GM08714 (cell line): ENCODE measurements around the gene ECHDC3.

Experiments
- H3K4me3 ChIP-seq: fragments of 200-500 bp; sonication (Bioruptor generic); 2 replicates; pipeline ENCODE4 v1.5.1; 2014; ENCODE audit warnings: mild to moderate bottlenecking, low read length, inconsistent platforms
- ZNF274 ChIP-seq: IDR thresholded peaks from 2 replicates; pipeline ENCODE4 v1.6.1; 2012; ENCODE audit warnings: mild to moderate bottlenecking, low read depth, low read length

The ECHDC3 gene

DNA sequence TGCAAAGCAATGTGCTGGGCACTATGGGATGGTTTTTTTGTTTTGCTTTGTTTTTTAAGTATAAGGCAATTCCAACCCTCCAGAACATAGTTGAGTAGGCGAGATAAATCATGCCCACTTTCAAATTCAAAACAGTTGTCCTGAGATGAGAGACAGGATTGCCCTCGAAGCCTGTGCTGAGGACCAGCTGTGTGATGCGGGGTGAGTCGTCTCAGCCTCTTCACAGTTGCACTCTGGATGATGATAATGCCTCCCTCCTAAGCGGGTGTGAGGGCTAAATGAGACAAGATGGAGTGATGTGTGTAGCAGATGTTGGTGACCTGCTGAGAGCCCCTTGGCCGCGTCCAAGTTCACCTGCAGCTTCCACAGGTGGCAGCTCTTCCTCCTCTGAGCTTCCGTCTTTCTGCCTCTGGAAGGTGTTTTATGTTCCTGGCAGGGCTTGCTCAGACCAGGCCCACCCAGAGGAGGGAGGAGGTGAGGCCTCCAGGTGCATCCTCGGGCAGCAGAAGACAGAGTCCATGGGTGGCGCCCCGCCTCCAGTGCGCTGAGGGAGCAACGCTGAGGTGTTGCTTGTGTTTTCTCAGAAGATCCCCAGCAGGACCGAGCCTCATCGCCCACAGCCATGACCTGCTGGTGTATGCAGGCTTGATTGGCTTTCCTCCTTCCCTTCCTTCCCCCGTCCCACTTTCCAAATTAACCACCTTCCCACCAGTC lies 30.6 kb downstream of the ECHDC3 start:
- H3K4me3 ChIP-seq: no peak overlapping the region
- TF ChIP-seq ZNF274: no peak

DNA sequence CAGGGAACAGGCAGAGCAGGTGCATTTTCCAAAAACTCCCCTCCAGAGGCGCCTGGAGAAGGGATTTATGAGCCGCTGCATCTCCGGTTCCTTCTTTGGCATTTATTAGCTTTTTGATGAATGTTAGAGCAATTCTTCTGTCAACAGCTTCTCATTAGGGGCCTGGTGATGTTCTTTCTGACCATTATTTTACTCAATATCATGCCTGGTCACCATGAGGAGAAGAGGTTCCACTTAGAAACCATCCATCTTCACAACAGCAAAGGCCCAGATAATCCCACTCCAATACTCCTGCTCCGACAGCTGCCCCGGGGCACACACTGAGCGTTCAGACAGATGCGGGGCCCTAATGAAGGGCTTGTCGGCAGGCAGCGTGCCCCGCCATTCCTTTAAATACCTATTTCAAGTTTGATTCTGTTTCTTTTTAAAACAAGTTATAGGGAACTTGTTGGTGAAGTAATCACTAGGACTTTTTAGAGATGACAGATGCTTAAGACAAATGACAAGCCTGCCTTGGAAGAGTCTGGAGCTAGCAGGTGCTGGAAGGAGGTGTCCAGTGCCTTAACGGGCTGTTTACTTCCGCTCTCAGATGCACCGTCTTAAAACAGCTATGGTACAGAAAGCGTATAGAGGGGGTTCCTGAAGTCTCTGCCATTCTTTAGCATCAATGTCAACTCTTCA lies 31.7 kb downstream of the ECHDC3 start:
- H3K4me3 ChIP-seq: no peak overlapping the region
- TF ChIP-seq ZNF274: no peak

DNA sequence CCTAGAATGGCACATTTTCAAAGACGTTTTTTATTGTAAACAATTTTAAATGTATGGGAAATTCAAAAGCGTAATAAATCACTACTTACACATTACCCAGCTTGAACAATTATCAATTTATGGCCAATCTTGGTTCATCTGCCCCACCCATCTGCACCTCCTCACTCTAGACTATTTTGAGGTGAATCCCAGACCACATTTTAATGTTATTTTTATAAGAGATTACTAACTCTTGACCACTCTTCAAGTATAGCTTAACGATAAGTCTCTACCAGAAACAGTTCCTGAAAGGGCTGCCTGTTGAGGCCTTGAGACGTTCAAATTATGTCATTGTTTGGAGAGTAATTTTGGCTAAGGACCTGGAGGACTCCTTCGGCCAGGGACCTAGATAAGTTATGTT lies 33.2 kb downstream of the ECHDC3 start:
- no peak for TF ChIP-seq ZNF274

DNA sequence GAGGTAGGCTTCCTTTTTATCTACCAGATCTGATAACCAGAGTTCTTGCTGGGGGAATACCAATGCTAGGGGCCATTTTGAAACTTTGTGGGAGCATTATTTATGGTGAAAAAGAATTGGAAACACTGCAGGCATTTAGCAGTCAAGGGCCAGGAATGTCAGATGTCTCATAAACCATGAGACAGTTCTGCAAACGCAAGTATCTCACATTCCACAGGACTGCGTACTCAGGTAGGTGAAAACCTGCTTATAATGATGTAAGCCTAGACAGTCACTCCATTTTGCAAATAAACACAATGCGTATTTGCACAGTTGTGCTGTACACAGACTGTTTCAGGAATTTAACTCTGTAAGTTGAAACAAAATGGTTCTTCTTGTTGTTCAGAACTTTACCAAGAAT lies 33.9 kb downstream of the ECHDC3 start:
- H3K4me3 ChIP-seq: no peak overlapping the region
- no peak for TF ChIP-seq ZNF274

More for the DNA sequence above, 33.2 kb downstream of the ECHDC3 start:
- no peak overlapping the region for H3K4me3 ChIP-seq

DNA sequence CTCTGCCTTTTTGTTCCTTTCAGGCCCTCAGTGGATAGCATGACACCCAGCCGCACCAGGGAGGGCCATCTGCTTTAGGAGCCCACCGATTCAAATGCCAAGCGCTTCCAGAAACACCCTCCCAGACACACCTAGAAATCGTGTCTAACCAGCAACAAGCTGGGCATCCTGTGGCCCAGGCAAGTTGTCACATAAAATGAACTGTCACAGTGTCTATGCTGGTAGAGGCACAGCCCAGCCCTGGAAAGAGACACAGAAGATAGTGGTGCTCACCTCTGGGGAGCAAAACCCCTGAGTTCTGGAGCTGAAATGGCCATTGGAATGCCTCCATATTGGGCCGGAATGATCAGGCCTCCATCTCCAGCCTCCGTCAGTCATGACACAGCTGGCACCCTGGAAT lies 38.9 kb downstream of the ECHDC3 start:
- no peak overlapping the region for H3K4me3 ChIP-seq
- no peak for TF ChIP-seq ZNF274

DNA sequence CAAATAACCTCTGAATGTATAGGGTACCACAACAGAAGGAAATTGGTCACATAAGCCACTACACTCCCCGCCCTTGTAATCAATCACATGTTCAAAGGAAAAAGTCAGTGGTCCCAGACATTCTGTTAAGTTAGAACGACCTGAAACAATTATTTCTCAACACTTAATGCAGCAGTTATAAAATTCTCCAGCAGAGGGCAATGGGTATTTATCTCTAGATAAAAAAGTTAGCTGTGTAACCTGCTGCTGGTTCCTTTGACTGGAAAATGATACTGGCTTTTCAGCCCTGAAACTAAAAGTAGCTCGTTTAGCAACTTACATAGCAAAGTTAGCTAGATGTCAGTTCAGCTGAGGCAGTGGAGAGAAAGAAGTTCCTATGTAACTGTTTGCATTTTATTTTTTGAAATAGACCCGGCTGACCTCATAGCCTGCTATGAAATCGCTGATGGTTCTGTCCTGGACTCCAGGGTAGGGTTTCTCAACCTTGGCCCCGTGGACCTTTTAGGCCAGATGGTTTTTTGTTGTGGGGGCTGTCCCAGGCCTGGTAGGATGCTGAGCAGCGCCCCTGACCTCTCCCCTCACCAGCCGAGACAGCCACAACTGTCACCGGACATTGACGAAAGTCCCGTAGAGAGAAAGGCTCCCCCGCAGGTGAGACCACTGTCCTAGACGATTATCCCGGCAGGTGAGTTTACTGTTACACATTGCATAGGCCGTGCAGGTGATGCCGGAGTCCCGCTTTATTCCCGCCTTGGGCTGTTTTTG lies 40.8 kb downstream of the ECHDC3 start:
- H3K4me3 ChIP-seq: no peak overlapping the region
- no peak for TF ChIP-seq ZNF274

DNA sequence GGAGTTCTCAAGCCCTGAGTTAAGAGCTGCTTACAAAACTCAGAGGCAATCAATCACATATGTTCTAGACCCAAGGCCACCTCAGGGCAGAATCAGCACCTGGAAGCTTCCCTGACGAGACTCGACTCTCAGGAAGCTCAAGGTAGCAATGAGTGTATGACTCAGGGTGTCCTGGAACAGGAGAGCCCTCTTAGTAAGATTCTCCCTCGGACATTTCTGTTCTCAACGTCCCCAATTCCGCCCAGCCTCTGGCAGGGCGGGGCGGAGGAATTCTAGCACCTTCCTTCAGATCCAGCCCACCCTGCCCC lies 41.3 kb downstream of the ECHDC3 start:
- H3K4me3 ChIP-seq: no peak overlapping the region
- no peak for TF ChIP-seq ZNF274

DNA sequence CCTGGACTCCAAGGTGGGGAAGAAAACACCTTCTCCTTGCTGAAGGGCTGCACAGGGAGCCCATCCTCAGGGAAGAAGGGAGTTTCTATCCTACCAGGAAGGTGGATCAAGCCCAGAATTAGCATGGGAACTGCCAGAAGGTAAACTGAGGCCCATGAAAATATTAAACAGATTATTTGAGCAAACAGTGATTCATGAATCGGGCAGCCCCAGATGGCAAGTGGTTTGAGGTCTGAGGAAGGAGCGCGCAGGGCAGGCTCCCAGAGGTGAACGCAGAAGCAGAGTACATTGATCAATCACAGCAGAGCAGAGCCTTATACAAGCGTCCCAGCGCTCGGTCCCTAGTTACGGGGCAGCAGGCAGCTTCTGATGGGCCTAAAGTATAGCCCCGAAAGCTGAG lies 45.2 kb downstream of the ECHDC3 start:
- no peak for TF ChIP-seq ZNF274

DNA sequence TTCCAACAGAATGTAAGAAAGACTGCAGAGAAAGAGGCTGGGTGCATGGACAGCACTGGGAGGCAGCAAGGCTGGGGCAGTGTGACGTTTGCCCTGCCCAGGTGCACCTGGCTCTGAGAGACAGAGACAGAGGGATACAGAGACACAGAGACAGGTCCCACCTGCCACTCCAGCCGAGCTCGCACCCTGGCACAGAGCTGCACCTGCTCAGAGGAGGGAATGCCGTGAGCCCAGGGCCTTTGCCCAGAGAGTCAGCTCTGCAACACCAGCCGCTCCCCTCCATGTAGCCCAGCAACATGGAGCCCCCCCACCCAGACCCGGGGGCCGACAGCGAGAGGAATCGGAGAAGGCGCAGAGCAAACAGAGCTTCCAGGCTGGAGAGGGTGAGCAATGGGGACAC lies 45.7 kb downstream of the ECHDC3 start:
- TF ChIP-seq ZNF274: no peak

More for the DNA sequence above, 45.2 kb downstream of the ECHDC3 start:
- H3K4me3 ChIP-seq: no peak overlapping the region

DNA sequence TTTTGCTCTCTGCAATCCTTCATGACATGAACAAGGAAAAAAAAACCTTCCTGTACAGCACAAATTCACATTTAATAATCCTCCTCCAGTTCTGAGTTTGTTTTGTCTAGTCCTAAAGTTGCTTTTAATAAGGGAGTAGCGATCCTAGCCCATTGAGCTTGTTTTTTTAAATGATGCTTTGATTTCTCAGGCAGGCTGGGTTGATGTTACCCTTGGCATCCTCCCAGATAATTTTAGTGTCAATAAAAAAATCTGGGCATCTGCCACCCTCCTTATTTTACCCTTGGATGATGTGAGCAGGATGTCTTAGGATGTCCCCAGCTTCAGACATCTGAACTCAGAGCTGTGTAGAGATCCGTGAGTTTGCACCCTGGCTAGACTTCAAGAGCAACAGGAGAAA lies 47.1 kb downstream of the ECHDC3 start:
- H3K4me3 ChIP-seq: no peak overlapping the region
- no peak for TF ChIP-seq ZNF274

More for the DNA sequence above, 45.7 kb downstream of the ECHDC3 start:
- H3K4me3 ChIP-seq: no peak overlapping the region

DNA sequence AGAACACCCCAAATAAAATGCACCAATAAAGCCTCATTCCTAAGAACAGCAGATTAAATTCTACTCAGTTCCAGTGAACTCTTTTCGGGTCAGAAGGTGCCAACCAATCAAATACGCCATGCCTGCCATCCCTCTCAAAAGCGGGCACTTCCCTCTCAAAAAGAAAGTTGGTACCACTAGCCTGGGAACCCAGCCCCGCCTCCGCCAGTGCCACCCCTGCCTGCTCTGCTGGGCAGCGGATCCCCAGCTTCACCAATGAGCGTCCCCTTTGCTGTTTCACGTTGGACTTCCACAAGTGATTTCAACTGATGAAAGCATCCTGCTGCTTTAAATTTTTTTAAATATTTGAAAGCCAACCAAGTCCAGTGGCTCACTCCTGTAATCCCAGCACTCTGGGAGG lies 47.8 kb downstream of the ECHDC3 start:
- H3K4me3 ChIP-seq: no peak overlapping the region
- TF ChIP-seq ZNF274: no peak

DNA sequence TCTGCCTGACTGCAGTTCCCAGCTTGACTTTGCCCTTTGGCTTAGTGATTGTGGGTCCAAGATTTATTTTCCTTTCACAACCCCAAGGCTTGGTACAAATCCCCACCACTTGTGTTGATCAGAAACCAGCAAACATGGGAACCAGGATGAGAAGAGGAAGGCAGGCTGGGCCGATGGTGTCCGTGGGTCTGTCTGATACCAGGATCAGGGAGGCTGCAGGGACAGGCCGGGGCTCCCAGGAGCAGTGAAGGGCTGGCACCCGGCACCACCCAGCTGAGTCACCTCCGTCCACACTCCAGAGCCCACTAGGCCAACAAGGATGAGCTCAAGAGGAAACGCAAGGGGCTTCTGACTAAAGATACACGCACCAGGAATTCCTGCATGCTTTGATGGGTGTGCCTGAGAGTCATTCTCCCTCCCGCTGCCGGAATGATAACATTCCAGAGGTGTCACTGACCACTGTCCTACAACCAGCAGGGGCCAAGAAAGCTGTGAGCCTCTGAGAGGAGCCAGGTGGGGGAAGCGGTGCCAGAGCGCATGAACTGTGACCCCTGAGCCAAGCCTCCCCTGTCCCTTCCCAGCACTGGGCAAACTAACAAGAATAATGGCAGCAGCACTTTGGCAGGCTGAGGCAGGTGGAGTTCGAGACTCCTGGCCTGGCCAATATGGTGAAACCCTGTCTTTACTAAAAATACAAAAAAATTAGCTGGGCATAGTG lies 51.7 kb downstream of the ECHDC3 start:
- no peak overlapping the region for H3K4me3 ChIP-seq
- TF ChIP-seq ZNF274: no peak

DNA sequence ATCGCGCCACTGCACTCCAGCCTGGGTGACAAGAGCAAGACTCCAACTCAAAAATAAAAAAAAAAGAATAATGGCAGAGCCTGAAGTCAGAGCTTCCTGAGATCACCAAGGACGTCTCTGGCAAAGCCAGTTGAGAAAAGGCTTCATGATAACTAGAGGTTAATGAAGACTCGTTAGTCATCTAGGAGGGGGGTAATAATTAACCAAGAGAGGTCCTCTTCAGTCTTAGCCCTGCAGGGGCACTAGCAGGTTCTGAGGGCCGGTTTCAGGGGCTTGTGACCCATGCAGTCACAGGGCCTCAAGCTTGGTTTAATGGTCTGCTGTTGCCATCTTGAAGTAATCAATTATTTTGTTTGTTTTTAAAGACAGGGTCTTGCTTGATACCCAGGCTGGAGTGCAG lies 52.4 kb downstream of the ECHDC3 start:
- H3K4me3 ChIP-seq: no peak overlapping the region
- no peak for TF ChIP-seq ZNF274
